Medulla oblongata (tissue), 1 donor: ENCODE measurements around the gene PDLIM3.
A peak's percentile ranks its signal among the peaks of the same experiment; 100 is the strongest.
"Not testable (repeated sequence)": the region's sequence is repeated elsewhere in the genome, so short reads cannot be mapped to it uniquely, and the experiment has no call there.

Experiments used
- DNase-seq: peaks from one replicate; pipeline ENCODE4 v3.0.0-alpha.2; 2015; ENCODE audit errors: extremely low spot score

Gene PDLIM3

DNA sequence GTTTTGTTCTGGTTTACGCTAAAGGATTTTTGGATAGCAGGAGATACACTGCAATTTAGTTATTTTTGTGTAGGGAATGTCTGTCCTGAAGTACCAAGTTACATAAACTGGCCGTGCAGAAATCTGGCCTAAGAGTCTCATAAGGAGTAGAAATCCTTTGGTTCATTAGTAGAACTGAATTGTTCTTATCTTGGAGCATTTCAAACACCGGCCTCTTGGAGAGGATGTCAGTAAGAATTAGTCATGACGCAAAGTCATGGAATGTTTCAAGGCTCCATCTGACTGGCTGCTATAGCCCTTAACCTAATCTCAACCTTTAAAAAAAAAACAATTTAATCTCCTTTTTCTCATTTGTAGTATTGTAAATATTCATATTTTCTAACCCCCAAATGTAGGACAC lies 15.2 kb downstream of the PDLIM3 start:
- no peak for DNase-seq

DNA sequence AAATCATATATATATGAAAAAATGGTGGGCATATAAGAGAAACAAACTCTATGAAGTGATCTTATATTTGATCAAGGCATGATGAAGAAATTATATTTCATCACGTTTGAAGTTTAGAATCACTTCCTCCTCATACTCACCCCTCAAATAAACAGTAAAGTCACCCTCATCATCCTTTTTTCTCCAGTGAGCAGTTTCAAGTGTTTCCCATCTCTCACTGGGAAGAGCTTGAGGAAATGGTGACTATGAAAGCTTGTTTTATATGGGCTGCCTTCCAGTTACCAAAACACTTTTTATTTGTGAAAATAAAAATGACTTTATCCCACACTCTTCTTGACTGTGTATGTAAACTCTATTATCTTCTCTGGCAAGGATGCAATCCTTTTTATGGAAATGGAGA lies 16.8 kb downstream of the PDLIM3 start:
- DNase-seq: no peak

DNA sequence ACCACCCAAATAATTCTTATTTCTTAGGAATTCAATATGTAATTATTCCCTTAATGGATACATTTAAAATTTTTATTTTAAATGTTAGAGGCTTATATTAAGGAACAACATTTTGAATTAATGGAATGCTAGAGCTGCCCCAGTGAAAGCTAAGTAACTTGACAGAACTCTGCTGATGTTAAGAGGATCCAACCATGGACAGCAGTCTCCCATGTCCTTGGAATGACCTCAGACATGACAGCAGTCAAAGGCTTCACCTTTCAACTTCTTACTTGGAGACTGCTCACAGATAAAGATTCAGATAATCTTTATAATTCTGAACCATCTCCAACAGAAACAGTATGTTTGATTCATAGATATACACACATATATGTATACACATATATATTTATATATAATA lies 17.2 kb downstream of the PDLIM3 start:
- DNase-seq: no peak

DNA sequence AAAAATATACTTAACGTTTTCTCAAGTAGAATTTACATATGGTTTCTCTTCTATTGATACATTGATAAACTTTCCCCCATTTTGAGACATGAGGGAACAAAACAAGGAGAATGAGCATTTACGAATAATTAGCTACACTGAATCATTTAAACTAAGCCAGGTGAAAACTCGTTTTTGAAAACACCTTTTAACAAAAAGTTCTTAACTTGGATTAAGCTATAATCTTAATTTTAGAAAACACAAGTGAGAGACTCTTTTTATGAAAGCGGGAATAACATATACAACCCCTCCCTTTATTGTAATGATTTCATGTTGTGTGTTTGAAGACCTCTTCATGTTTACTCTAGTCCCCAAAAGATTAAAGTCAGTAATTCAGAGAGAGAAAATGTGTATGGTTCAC lies 20.1 kb downstream of the PDLIM3 start:
- no peak for DNase-seq

DNA sequence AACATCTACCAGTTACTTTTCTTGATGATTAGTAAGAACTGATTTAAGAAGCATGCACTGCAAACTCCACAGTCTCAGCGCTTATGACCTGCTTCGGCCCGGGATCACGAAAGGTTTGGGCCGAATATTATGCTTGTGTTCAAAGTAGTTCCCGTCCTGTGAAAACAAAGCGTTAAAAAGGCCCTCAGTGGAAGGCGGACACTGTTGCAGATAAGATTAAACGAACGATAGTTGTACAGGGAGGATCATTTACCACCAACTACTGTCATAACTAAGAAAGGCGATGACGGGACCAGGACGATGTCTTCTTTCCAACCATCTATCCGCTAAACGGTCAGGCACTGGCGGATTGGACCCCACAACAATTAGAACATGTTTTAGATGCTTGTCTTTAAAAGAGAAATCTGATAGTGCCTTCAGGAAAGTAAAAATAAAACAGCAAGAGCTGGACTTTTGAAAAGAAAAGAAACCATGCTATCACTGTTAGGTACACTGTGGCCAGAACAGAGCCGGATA lies 21.1 kb downstream of the PDLIM3 start:
- no peak for DNase-seq

DNA sequence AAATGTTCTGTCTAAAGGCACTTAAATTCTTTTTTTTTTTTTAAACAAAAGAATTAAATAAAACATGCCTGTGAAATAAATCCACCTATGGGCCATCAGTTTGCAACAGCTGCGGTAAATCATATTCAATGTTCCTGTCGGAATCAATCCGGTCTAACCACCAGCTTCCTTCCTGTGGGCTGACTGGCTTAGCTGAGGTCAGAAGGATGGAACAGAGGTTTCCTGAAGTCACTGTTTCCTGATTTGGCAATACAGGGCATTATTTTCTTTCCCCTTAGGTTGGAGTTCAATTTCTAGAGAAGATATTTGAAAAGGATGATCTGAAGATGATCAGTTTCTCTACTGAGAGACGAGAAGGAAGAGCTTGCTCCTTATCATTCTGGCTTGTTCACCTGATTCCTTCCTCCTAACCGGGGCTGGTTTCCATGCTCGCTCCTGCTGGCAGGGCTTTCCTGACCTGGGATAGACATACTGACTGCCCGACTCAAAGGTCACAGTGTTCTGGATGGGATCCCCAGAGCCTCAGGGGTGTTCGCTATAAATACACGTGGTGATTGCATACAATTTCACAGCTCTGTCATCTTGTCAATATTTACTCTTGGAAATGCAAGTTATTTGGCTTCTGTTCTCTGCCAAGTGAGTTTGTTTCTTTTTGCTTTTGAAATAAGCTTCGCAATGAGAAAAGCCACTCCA lies 21.7 kb downstream of the PDLIM3 start:
- peak; percentile 23 for DNase-seq

DNA sequence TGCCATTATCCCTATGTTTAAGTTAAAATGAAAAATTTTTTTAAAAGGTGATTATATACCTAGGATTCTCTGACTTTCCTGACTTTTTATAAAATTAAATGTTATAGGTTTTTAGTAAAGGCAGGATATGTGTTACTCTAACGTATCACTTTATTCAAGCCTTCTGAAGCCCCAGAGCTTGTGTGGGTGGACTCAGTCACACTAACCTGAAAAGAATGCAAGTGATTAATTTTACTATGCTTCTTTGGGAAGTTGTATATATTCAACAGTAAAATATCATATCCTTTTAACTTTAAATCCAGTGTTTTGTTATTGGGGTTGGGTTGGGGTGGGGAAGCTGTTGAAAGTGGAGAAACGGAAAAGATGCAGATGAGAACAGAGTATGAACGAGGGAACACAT lies 22.8 kb downstream of the PDLIM3 start:
- DNase-seq: no peak

DNA sequence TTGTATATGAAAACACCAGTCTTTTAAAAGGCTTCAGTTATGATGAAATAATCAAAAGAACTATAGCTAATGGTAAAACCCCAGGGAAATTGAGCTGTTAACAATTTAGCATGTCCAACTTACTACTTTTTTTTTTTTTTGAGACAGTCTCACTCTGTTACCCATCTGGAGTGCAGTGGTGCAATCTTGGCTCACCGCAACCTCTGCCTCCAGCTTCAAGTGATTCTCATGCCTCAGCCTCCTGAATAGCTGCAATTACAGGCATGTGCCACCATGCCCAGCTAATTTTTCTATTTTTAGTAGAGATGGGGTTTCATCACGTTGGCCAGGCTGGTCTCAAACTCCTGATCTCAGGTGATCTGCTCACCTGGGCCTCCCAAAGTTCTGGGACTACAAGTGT lies 24.1 kb downstream of the PDLIM3 start:
- DNase-seq: not testable (repeated sequence)

DNA sequence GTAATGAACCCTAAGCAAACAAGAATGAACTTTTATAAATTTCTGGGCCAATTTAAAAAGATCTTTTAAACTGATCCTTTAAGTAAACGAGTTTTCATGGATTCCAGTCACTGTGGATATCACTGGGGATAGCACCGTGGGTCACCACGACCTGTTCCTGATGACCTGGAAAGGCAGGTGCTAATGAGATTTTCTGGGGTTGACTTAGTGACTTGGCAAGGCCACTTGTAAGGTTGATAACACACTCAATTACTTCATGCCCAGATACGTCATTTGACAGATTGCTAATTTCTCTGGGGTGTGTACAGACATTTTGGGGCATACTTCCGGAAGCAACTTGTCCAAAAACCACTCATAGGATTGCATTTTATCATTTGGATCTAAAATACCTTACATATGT lies 24.5 kb downstream of the PDLIM3 start:
- DNase-seq: no peak

DNA sequence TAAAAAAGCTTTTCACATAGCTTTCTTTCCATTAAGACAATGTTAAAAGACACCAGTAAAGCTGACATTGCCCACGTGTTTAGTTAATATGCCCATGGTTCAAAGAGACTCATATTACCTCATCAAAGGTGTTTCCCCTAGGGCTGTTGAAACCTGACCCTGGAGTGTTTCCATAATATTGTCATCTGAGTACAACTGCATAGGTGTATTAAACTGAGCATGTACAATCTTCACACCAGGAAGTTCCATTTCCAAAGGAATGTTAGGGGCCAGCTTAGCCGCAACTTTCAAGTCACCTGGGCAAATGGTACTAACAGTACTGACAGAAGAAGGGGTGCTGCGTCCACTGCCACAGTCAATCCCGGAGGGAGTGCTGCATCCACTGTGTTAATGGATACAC lies 27.1 kb downstream of the PDLIM3 start:
- no peak for DNase-seq

DNA sequence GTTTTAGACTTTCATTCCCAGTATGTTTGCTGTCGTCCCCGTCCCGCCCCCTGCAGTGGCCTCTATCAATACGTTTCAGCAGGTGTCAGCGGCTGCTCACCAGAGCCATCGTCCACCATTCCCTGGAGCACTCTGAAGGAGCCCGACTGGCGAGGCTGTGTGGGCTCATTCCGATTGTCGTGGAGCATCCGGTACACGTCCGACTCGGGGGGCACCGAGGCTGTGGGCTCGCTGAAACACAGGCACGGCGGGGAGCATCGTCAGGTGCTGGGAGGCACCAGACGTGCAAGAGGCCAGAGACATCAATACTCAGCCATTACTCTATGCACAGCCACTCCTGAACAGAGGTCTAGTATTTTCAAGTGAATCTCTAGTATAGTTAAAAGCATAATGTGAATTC lies 28.9 kb downstream of the PDLIM3 start:
- DNase-seq: no peak

DNA sequence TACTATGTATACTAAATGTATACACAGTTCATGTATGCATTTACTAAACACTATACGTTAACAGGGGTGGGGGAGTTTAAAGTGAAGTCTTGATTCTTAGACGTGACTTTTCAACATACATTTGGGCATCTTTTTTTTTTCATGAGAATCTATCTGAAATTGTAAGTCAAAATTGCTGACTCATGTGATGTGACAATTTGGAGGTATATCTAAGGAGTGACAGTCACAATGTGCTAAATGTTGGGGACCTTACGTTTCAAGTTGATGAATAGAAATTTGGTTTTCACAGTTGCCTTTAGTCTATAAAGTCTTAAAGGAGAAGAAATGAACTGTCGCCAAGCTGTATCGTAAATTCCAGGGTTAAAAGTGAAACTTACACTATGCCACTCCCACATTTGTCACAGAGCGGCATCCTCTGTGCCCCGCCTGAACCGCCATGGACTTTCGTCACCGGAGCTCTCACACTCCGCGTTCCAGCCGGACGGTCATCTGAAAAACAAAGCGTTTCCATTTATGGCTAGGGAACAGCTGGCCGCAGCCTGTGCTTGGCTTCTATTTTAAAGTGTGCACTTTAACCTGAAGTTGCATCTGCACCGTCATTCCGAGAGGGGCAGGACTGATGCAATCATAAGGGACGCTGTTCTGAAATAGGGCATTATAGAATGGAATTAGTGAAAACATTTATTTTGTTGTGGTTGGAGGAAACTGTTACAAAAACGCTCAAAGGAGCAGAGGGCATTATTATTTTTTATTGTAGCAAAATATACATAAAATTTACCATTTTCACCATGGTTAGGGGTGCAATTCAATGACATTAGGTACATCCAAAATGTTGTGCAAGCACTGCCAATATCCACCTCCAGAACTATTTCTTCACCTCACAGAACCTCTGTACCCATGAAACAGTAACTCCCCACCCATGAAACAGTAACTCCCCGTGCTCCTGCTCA lies 30.9 kb downstream of the PDLIM3 start:
- no peak for DNase-seq

DNA sequence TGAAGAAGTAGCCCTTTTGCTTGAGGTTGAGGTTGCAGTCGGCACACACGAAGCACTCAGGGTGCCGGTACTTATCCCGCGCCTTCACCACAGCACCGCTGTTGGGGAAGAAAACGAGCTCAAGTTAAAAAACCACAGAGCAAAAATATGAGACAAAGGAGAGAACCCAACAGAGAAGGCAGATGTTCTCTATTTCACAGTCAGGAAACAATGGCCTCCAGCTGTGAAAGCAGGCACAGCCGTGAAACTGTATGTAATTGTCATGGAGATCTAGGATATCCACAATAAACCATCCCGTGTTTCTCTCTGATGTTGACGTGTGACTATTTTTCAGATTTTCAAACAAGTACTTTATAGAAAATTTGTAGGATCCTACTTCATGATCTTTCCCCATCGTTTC lies 32.9 kb downstream of the PDLIM3 start:
- DNase-seq: no peak

DNA sequence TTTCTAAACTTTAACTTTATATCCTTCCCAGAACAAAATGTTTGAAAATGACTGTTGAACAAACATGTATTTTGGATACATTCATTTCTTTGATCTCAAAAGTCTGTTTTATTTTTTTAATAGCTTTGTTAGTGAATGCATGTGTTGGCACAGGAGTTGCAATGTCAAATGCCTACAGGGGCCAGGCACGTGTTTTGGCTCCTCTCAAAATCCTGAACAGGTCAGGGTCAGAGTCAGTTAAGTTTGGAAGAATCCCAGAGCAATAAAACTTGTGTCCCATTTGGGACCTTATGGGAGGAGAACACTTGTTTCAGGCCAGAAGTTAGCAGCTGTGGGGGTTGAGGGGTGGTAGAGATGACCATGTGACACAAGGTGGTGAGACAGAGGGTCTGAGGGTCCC lies 34.7 kb downstream of the PDLIM3 start:
- no peak for DNase-seq

DNA sequence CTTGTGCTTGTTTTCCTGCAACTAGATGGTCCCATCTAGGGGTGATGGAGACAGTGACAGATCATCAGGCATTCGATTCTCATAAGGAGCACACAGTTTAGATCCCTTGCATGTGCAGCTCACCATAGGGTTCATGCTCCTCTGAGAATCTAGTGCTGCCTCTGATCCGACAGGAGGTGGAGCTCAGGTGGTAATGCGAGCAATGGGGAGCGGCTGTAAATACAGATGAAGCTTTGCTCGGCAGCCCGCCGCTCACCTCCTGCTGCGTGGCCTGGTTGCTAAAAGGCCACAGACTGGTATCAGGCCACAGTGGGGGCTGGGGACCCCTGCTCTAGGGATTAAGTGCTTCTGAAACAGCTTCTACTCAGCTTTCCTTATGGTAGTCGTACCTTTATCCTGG lies 35.3 kb downstream of the PDLIM3 start:
- no peak for DNase-seq

DNA sequence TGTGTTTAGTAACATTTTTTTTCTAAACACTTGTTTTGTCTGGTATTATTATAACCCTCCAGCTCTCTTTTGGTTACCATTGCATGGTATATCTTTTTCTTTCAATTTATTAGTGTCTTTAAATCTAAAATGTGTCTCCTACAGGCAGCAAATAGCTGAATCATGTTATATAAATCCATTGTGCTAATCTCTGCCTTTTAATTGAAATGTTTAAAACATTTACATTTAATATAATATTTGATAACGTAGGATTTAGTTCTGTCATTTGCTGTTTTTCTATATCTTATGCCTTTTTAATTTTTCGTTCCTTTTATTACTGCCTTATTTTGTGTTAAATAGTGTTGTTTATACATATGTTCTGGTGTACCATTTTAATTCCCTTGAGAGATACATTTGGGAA lies 46.7 kb downstream of the PDLIM3 start:
- no peak for DNase-seq

DNA sequence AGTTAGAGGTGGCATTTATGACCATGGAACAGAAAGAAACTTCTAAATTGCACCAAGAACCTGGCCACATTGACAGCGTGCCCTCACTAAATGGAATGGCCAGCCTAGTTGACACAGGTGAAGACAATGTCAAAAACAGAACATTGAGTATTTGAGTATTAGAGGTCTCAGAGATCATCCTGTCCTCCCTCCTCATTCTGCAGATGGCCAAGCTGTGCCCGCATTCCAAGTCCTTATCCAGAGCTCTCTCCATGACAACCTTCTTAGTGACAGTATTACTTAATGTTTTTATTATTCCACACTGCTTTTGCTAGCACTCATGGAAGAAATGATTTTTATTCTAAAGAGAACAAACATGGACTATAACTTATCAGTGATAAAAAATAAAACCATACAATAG lies 53.9 kb downstream of the PDLIM3 start:
- DNase-seq: no peak

DNA sequence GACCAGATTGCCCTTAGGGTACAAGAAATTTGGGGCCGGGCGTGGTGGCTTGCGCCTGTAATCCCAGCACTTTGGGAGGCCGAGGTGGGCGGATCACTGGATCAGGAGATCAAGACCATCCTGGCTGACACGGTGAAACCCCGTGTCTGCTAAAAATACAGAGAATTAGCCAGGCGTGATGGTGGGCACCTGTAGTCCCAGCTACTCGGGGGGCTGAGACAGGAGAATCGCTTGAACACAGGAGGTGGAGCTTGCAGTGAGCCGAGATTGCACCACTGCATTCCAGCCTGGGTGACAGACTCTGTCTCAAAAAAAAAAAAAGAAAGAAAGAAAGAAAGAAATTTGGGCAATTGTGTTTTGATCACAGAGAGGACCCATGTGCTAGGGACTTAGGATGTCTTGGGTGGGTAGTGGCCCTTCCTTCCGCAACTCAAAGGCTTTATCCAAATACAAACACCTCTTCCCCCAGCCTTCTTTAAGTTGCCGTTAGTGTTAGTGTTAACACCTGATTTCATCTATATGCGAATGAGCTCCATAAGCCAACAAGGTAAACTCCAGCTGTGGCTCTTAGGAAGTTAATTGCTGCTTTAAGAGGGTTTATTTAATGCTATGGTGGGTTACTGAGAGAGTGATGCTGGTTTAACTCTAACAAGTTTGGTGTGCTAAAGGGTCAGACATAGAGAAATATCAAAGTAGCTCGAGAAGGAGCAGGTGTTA lies 55.1 kb downstream of the PDLIM3 start:
- DNase-seq: no peak

DNA sequence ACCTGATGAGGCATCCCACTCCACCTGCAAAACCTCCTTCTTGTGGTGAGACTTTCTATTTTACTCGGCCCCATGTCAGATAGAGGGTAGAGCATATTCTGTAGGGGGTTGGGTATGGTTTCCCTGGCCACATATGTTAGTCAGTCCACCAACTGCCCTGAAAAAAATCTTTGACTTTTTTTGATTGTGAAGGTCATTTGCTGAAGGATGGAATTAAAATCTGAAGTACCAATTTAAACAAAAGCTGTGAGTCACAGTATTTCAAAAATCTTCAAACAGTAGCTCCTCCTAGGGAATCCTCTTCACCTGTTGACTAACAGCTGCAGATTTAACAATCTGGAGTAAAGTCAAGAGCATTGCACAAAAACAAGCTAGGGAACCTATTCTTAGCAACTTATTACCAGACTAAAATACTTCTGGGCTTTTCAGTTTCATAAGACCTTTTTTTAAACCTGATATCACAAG lies 55.8 kb downstream of the PDLIM3 start:
- DNase-seq: no peak

DNA sequence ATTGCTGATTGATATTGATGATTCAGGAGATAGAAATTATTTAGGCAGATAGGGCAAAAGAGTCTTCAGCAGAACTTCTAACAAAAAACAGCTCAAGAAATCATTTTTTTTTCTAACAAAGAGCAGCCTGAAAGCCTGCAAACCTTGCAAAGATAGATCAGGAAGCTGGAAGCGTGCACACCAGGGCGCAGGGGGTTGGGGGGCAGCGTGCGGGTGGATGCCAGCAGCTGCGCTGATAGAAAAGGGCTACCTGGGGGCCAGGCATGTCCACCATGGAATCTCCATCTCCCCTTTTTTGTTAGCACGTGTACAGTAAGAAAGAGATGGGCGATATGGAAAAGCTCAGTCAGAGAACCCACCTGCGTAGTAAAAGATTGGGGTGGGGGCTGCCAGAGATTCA lies 62.1 kb downstream of the PDLIM3 start:
- DNase-seq: no peak

DNA sequence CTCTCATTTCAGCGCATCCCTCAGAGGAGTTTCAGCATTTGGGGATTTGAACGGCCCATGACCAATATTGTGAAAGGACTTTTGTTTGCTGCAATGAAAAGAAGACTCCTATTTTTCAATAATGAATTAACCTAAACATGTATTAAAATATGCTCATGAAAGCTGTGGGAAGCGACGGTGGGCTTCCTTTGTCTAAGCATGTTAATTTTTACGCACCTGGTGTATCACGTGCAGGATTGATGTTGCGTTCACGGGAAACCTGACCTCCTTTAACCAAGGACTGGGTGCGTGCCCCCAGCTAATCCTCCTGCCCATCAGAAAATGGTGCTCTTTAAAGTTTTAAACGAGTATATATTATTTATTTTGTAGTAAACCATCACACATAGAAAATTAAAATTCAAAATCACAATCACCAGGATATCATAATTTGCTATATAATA lies 63.2 kb downstream of the PDLIM3 start:
- DNase-seq: no peak
